ENCODE data around the gene GRID1.

GRCh38 chr10:86292462-86293395 is 73.9 kb downstream of the GRID1 start:
- TF ChIP-seq EZH2 (IDR thresholded peaks at IDR 0.05; ENCODE audit: insufficient read depth, poor library complexity, severe bottlenecking): no peak
- no peak for TF ChIP-seq EZH2phosphoT487 (IDR thresholded peaks at IDR 0.05; ENCODE audit: insufficient read depth, low read depth)
